ENCODE data around the gene PRKCA.

DNA sequence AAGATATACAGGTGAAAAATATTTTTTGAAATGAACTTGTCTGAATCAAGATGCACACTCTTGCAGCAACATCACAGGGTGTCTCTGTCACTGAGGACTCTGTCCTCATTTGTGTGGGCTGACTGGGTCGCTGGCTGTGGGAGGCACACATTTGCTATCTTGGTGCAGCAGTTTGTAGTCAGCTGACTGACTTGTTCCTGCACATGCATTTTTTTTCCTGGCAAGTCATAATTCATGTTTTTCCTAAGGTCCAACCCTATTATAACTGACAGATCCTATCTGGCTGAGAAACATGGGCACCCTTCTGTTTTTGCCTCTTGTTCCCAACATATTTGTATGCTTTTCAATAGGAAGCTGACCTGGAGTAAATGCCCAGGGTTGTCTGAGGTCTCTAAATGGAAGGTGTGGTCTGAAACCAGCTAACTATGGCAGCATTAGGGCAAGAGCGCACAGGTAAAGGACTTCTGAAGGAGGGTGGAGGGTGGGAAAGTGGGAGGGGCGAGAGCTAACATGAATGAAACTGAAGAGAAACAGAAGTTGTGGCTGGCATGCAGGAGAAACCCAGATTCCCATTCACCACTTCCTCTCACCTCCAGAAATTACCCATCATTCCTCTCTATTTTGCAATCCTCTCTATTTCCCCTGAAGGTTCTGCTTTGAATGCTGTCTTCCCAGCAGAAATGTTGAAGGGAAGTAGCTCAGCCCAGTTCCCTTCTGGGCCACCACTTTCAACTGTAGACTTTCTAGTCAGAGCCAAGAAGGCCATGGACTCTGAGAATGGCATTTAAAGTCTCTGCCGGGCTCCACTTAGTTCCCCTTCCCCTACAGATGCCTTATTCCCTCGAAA, 166.1 kb downstream of the PRKCA start:
- TF ChIP-seq POLR2A (IDR thresholded peaks at IDR 0.05; ENCODE audit: low read length), result peak; percentile 73
- TF ChIP-seq GATA1 (IDR thresholded peaks at IDR 0.05; ENCODE audit: low read depth, low read length), result no peak

Data from erythroblast (primary cell).